Mesenchymal stem cell (in vitro differentiated cells and primary cell): ENCODE measurements around the gene NPBWR2.
A peak's percentile ranks its signal among the peaks of the same experiment; 100 is the strongest.

ENCODE experiments used
- DNase-seq: peaks from one replicate; pipeline ENCODE4 v3.0.0-alpha.2; 2013
- H2AFZ ChIP-seq: one replicate; pipeline ENCODE4 v1.6.1; 2013; ENCODE audit warnings: low read depth, mild to moderate bottlenecking, control low read depth, inconsistent platforms, low read length, moderate library complexity
- H2AK5ac ChIP-seq: 2 replicates; pipeline ENCODE4 v1.6.1; 2013; ENCODE audit warnings: low read length, moderate library complexity, mild to moderate bottlenecking, inconsistent platforms; ENCODE audit not compliant: severe bottlenecking
- H2BK120ac ChIP-seq: one replicate; pipeline ENCODE4 v1.6.1; 2013; ENCODE audit warnings: low read depth, mild to moderate bottlenecking, inconsistent platforms, low read length, moderate library complexity
- H2BK12ac ChIP-seq, 2 experiments: one replicate each; pipeline ENCODE4 v1.6.1; 2013; ENCODE audit warnings: inconsistent platforms in 2 of 2, low read length in 2 of 2, mild to moderate bottlenecking in 2 of 2, moderate library complexity in 2 of 2, control low read depth in 1 of 2
- H2BK15ac ChIP-seq: one replicate; pipeline ENCODE4 v1.6.1; 2013; ENCODE audit warnings: mild to moderate bottlenecking, low read depth, inconsistent platforms; ENCODE audit not compliant: poor library complexity, severe bottlenecking
- H2BK5ac ChIP-seq: 2 replicates; pipeline ENCODE4 v1.6.1; 2013; ENCODE audit warnings: low read depth, mild to moderate bottlenecking, low read length, control low read depth, inconsistent platforms; ENCODE audit not compliant: poor library complexity, severe bottlenecking
- H3K14ac ChIP-seq, 2 experiments: one replicate each; pipeline ENCODE4 v1.6.1; 2013; ENCODE audit warnings: inconsistent platforms in 2 of 2, low read length in 2 of 2, control low read depth in 1 of 2, mild to moderate bottlenecking in 1 of 2, moderate library complexity in 1 of 2
- H3K18ac ChIP-seq, 2 experiments: one replicate each; pipeline ENCODE4 v1.6.1; 2013; ENCODE audit warnings: inconsistent platforms in 2 of 2, low read length in 2 of 2, control low read depth in 1 of 2, low read depth in 1 of 2, mild to moderate bottlenecking in 1 of 2
- H3K23ac ChIP-seq, 2 experiments: one replicate each; pipeline ENCODE4 v1.6.1; 2013; ENCODE audit warnings: inconsistent platforms in 2 of 2, low read length in 2 of 2, mild to moderate bottlenecking in 2 of 2, moderate library complexity in 2 of 2, control low read depth in 1 of 2
- H3K27ac ChIP-seq: 2 replicates; pipeline ENCODE4 v1.5.1; 2013; ENCODE audit warnings: mild to moderate bottlenecking, moderate library complexity, low read length, control low read depth, inconsistent platforms; ENCODE audit not compliant: poor library complexity, severe bottlenecking
- H3K27me3 ChIP-seq, 2 experiments: 2 replicates each; pipeline versions ENCODE4 v1.6.1 to v1.7.0; 2013; ENCODE audit warnings: low read length in 2 of 2, mild to moderate bottlenecking in 2 of 2, moderate library complexity in 2 of 2, control low read depth in 1 of 2, inconsistent platforms in 1 of 2; ENCODE audit not compliant: control insufficient read depth in 1 of 2, insufficient read depth in 1 of 2
- H3K36me3 ChIP-seq, 2 experiments: 2 replicates each; pipeline versions ENCODE4 v1.6.1 to v1.7.0; 2013; ENCODE audit warnings: low read length in 2 of 2, control low read depth in 1 of 2, inconsistent platforms in 1 of 2, low read depth in 1 of 2, mild to moderate bottlenecking in 1 of 2; ENCODE audit not compliant: insufficient read depth in 2 of 2, control insufficient read depth in 1 of 2
- H3K4ac ChIP-seq, 2 experiments: one replicate each; pipeline ENCODE4 v1.6.1; 2013; ENCODE audit warnings: inconsistent platforms in 2 of 2, low read length in 2 of 2, mild to moderate bottlenecking in 2 of 2, moderate library complexity in 2 of 2, control low read depth in 1 of 2, low read depth in 1 of 2
- H3K4me1 ChIP-seq: 2 replicates; pipeline ENCODE4 v1.6.1; 2013; ENCODE audit warnings: low read depth, low read length, control low read depth; ENCODE audit not compliant: control insufficient read depth, insufficient read depth
- H3K4me2 ChIP-seq: 2 replicates; pipeline ENCODE4 v1.6.1; 2013; ENCODE audit warnings: low read length, mild to moderate bottlenecking, inconsistent platforms; ENCODE audit not compliant: poor library complexity, severe bottlenecking
- H3K4me3 ChIP-seq, 2 experiments: 2 replicates each; pipeline versions ENCODE4 v1.5.1 to v1.7.0; 2013; ENCODE audit warnings: low read length in 2 of 2, mild to moderate bottlenecking in 2 of 2, control low read depth in 1 of 2, low read depth in 1 of 2; ENCODE audit not compliant: insufficient read depth in 1 of 2
- H3K79me1 ChIP-seq: replicated peaks from 2 replicates; pipeline ENCODE4 v1.6.1; 2013; ENCODE audit warnings: mild to moderate bottlenecking, control low read depth, low read length, inconsistent platforms; ENCODE audit not compliant: poor library complexity, severe bottlenecking
- H3K9ac ChIP-seq: 2 replicates; pipeline ENCODE4 v1.7.0; 2013; ENCODE audit warnings: mild to moderate bottlenecking, low read length, moderate library complexity
- H3K9me3 ChIP-seq: 2 replicates; pipeline ENCODE4 v1.7.0; 2013; ENCODE audit warnings: mild to moderate bottlenecking, low read length; ENCODE audit not compliant: control insufficient read depth
- H4K8ac ChIP-seq: one replicate; pipeline ENCODE4 v1.6.1; 2013; ENCODE audit warnings: inconsistent platforms, mild to moderate bottlenecking, low read length, moderate library complexity
- H4K91ac ChIP-seq: one replicate; pipeline ENCODE4 v1.6.1; 2013; ENCODE audit warnings: mild to moderate bottlenecking, low read length, inconsistent platforms
- WGBS: methylation state at CpG from one replicate; pipeline ENCODE4 v1.1.7; 2013; ENCODE audit warnings: mixed read lengths; 5-methylcytosine and 5-hydroxymethylcytosine counted together

Gene NPBWR2

GRCh38 chr20:64080813-64081623 is 26.3 kb downstream of the NPBWR2 start:
- no peak overlapping the region for H3K4ac ChIP-seq
- no peak overlapping the region for H3K14ac ChIP-seq
- H3K9ac ChIP-seq, result no peak overlapping the region
- no peak overlapping the region for H2AK5ac ChIP-seq
- peak overlapping the region in 1 of 2 experiments; percentile 75 for H3K4me3 ChIP-seq
- no peak overlapping the region for H3K4me2 ChIP-seq
- H2BK12ac ChIP-seq, result no peak overlapping the region
- H2AFZ ChIP-seq, result no peak overlapping the region
- H3K27ac ChIP-seq, result no peak overlapping the region
- H3K18ac ChIP-seq, result no peak overlapping the region
- H3K79me1 ChIP-seq, result peaks cover 24% of the 10 kb centered on the region
- no peak for DNase-seq
- peaks cover 50% of the 10 kb centered on the region for H3K4me1 ChIP-seq
- no peaks in the 10 kb centered on the region for H3K9me3 ChIP-seq
- H2BK5ac ChIP-seq, result no peak overlapping the region
- no peak overlapping the region for H2BK15ac ChIP-seq
- WGBS, result 82% methylated on average over 16 of the region's 17 CpGs
- H3K36me3 ChIP-seq, result peaks cover 0 to 11% of the 10 kb centered on the region in 2 experiments
- H2BK120ac ChIP-seq, result no peak overlapping the region
- no peak overlapping the region for H4K91ac ChIP-seq
- H3K23ac ChIP-seq, result no peak overlapping the region
- H4K8ac ChIP-seq, result no peak overlapping the region
- H3K27me3 ChIP-seq, result peaks cover 19 to 43% of the 10 kb centered on the region in 2 experiments

DNA sequence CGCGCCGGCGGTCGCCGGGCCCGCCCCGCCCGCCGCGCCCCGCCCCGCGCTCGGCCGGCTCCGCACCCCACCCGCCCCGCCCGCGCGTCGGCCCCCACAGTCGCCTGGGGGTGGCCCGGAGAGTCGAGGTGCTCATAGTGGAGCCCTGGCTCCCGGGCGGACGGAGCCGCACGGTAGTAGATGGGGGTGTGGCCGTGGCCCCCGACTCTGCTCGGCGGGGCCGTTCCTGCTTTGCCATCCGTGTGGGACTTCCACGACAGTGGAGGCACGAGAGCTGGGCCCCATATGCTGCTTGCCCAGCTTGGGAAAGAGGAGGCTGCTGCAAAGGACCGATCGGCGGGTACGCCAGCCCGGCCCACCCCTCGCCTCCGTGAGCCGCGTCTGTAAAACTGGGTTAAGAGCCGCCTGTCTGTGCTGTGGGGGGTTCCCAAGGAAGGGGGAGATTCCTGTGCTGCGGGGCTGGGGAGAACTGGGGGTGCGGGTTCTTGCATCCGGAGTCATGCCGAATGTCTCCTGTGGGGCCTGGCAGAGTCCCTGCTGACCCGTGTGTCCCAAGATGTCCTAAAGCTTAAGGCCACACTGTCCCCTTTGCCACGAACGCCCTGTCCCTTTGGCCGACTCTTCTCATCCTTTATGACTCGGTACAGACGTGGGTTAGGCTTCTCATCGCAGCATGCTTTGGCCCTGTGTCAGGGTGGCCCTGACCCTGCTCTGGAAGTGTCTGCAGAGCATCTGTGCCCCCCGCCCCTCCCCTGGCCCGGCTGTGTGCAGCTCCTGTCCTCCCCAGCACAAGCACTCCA is 27.2 kb downstream of the NPBWR2 start, which contains the start of gene OPRL1:
Gene OPRL1, plus strand, starts transcription at position 70 of the 800 bp plus-strand sequence. CDS start 12,639 bp downstream, outside the sequence.
- Histone ChIP-seq H2BK15ac (peak within 1 kb of the TSS; percentile 1), H3K14ac (peak within 1 kb of the TSS in 1 of 2 experiments; percentile 13), H4K91ac (peak within 1 kb of the TSS; percentile 84), H3K4me3 (peak within 1 kb of the TSS; percentile 76 to 83), H4K8ac (peak within 1 kb of the TSS; percentile 73), H3K4ac (peak within 1 kb of the TSS; percentile 45 to 92), H3K36me3 (peaks cover 0 to 17% of the 10 kb centered on the region in 2 experiments), H2AK5ac (no peak within 1 kb of the TSS), H2BK120ac (peak within 1 kb of the TSS; percentile 88), H3K27me3 (peaks cover 11 to 35% of the 10 kb centered on the region in 2 experiments), H3K9ac (peak within 1 kb of the TSS; percentile 83), H2BK12ac (peak within 1 kb of the TSS; percentile 29 to 43), H3K27ac (peak within 1 kb of the TSS; percentile 5), H2AFZ (peak within 1 kb of the TSS; percentile 29), H3K4me1 (peaks cover 50% of the 10 kb centered on the region), H2BK5ac (peak within 1 kb of the TSS; percentile 24), H3K4me2 (peak within 1 kb of the TSS; percentile 91), H3K9me3 (no peaks in the 10 kb centered on the region), H3K18ac (peak within 1 kb of the TSS; percentile 81 to 95), H3K79me1 (peaks cover 24% of the 10 kb centered on the region), H3K23ac (peak within 1 kb of the TSS in 1 of 2 experiments; percentile 35)
- 12% methylated on average over 48 of the region's 62 CpGs for WGBS
- peak; percentile 56 for DNase-seq

DNA sequence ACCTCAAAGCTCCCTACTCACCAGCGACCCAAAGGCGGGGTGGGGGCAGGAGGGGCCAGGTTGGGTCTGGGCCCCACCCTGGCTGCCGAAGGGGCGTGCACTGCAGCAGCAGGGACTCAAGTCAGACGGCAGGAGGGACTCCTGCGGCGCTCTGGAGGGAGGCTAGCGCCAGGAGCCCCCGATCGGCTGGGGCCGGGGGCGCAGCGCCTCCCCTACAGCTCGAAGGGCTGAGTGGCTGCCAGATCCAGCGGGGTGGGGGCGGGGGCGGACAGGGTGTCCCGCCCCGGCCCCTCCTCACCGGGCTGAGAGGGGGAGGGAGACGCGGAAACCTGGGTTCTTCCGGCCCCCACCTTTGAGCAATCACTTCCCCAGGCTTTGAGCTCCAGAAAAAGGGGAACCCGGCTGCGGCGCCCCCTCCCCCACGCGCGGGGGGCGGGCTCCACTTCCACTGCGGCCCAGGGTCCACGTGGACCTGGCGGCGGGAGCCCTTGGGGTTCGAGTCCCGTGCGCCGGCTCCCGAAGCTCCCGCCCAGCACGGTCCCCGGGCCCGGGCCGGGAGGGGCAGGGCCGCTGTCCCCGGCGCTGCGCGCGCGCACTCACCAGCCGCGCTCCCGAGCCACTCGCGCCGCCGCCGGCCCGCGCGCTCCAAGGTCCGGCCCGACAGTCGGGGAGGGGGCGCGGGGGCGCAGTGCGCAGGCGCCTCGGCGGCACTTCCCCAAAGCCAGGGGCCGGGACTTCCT is 27.9 kb downstream of the NPBWR2 start, which contains the start of gene RGS19:
Gene RGS19, minus strand, starts transcription at position 246 of the 740 bp plus-strand sequence. CDS start 2,632 bp downstream, outside the sequence.
- Histone ChIP-seq H3K4me2 (peak within 1 kb of the TSS; percentile 91), H3K9ac (peak within 1 kb of the TSS; percentile 83), H3K14ac (peak within 1 kb of the TSS in 1 of 2 experiments; percentile 44), H2AK5ac (no peak within 1 kb of the TSS), H2AFZ (peak within 1 kb of the TSS; percentile 29), H2BK120ac (peak within 1 kb of the TSS; percentile 88), H3K4ac (peak within 1 kb of the TSS; percentile 45 to 92), H3K9me3 (no peaks in the 10 kb centered on the region), H4K8ac (peak within 1 kb of the TSS; percentile 73), H2BK12ac (peak within 1 kb of the TSS; percentile 29 to 43), H2BK15ac (peak within 1 kb of the TSS; percentile 1), H4K91ac (peak within 1 kb of the TSS; percentile 84), H3K18ac (peak within 1 kb of the TSS; percentile 81 to 95), H3K27ac (peak within 1 kb of the TSS; percentile 5), H3K23ac (peak within 1 kb of the TSS in 1 of 2 experiments; percentile 35), H3K79me1 (peaks cover 24% of the 10 kb centered on the region), H2BK5ac (peak within 1 kb of the TSS; percentile 24), H3K4me1 (peaks cover 46% of the 10 kb centered on the region), H3K4me3 (peak within 1 kb of the TSS; percentile 76 to 83), H3K36me3 (peaks cover 0 to 24% of the 10 kb centered on the region in 2 experiments), H3K27me3 (peaks cover 3 to 28% of the 10 kb centered on the region in 2 experiments)
- no peak for DNase-seq
- 1% methylated on average over 40 of the region's 73 CpGs for WGBS
